Gastrocnemius medialis (tissue), 4 donors: Measurements from ENCODE around the gene S100A8. TPM values are rescaled to one million over a fixed set of nuclear protein-coding genes. Genes with fewer than 3 reads are reported as not detected.
A peak's percentile ranks its signal among the peaks of the same experiment; 100 is the strongest.

Experiments used
- ATAC-seq, 2 donors: fragments of 150-250 bp; one replicate each; pipeline ENCODE4 v1.9.1; 2016
- DNase-seq, 2 donors: peaks; one replicate each; pipeline ENCODE4 v3.0.0-alpha.2; 2019
- H3K27ac ChIP-seq, 4 donors: fragments of 200-600 bp; sonication (generic); 1 replicate in 1 of 4; 2 replicates in 3 of 4; pipeline ENCODE4 v1.5.1; 2016 to 2018; ENCODE audit warnings: mild to moderate bottlenecking in 2 of 4, moderate library complexity in 1 of 4
- H3K27me3 ChIP-seq, 3 donors: fragments of 200-600 bp; sonication (generic) in 2 of 3; 1 replicate in 1 of 3; 2 replicates in 2 of 3; pipeline versions ENCODE4 v1.5.1 to v1.6.0; 2016 to 2019; ENCODE audit warnings: mild to moderate bottlenecking in 1 of 3, moderate library complexity in 1 of 3
- H3K36me3 ChIP-seq, 2 donors: fragments of 200-600 bp; sonication (generic) in 1 of 2; one replicate each; pipeline ENCODE4 v1.5.1; 2017 to 2018
- H3K4me1 ChIP-seq, 2 donors: fragments of 200-600 bp; sonication (generic) in 1 of 2; one replicate each; pipeline ENCODE4 v1.5.1; 2016 to 2017; ENCODE audit warnings: mild to moderate bottlenecking in 2 of 2
- H3K4me3 ChIP-seq, 4 donors: fragments of 200-600 bp; sonication (generic) in 3 of 4; 1 replicate in 1 of 4; 2 replicates in 3 of 4; pipeline ENCODE4 v1.5.1; 2016 to 2019; ENCODE audit warnings: mild to moderate bottlenecking in 2 of 4
- H3K9me3 ChIP-seq, 3 donors: fragments of 200-600 bp; sonication (generic) in 2 of 3; 1 replicate in 1 of 3; 2 replicates in 2 of 3; pipeline ENCODE4 v1.5.1; 2016 to 2019
- CTCF ChIP-seq, 5 experiments: fragments of 450-650 bp in 3 of 5; fragments of 200-600 bp in 2 of 5; sonication (generic) in 2 of 5; IDR thresholded peaks in 4 of 5; conservative IDR thresholded peaks in 1 of 5; 1 replicate in 4 of 5; 2 replicates in 1 of 5; pipeline ENCODE4 v1.5.1; 2016 to 2019; ENCODE audit warnings: antibody characterized with exemption in 5 of 5, mild to moderate bottlenecking in 3 of 5, moderate library complexity in 3 of 5
- POLR2A ChIP-seq, 2 donors: fragments of 450-650 bp; IDR thresholded peaks; one replicate each; pipeline ENCODE4 v1.6.1; 2017; ENCODE audit warnings: antibody characterized with exemption in 2 of 2, mild to moderate bottlenecking in 2 of 2, moderate library complexity in 2 of 2
- in situ Hi-C, 4 donors: fragments of 200-750 bp; cut with MboI; loops; one replicate each; pipeline versions ENCODE4 v1.15.0 to v1.8.0; 2017; ENCODE audit warnings: low sequenced_read_pairs in 4 of 4
- intact Hi-C: fragments of 100-400 bp; cut with DNase I; formaldehyde crosslinking; loops from one replicate; pipeline ENCODE4 v1.15.1; 2023; ENCODE audit warnings: low total_unique reads
- total RNA-seq, 4 donors: library from RNA; depleted of rRNA; stranded (reverse); fragments of >200 nt; gene quantifications; one replicate each; pipeline versions ENCODE4 v1.1.0 to v1.2.3, GENCODE V29; 2016

Gene S100A8
- total RNA-seq, 4 donors from 2014 or later: 4.2 to 41.6 (median 12.5) TPM

- no peaks in the 10 kb centered on the region for H3K27me3 ChIP-seq
- peaks cover 5 to 23% of the 10 kb centered on the region in 2 donors for H3K4me1 ChIP-seq
- no peaks in the 10 kb centered on the region for H3K9me3 ChIP-seq
- intact Hi-C loops (no loop called here), in situ Hi-C loops (loop anchor here in 2 of 4 donors (25.0 kb wide), 2 partner anchors 375 to 650 kb away; partner anchors contain the start of gene INTS3 (in 1 of the 2))
- ATAC-seq (no peak), DNase-seq (no peak)
- no peaks in the 10 kb centered on the region for H3K36me3 ChIP-seq
- H3K4me3 ChIP-seq: no peak overlapping the region
- no peak for TF ChIP-seq POLR2A (IDR thresholded peaks at IDR 0.05)
- TF ChIP-seq CTCF (IDR thresholded peaks at IDR 0.05 in 4 of 5, conservative IDR thresholded peaks at IDR 0.05 in 1 of 5): no peak
- H3K27ac ChIP-seq: no peak overlapping the region
These were observed 28.6 kb downstream of the S100A8 start for GRCh38 chr1:153362187-153362775.

GRCh38 chr1:153361480-153362109, 29.3 kb downstream of the S100A8 start:
- ATAC-seq: no peak
- H3K4me3 ChIP-seq: no peak overlapping the region
- H3K36me3 ChIP-seq: no peaks in the 10 kb centered on the region
- H3K9me3 ChIP-seq: no peaks in the 10 kb centered on the region
- intact Hi-C loops: no loop called here
- in situ Hi-C loops: loop anchor here in 2 of 4 donors (25.0 kb wide), 2 partner anchors 376 to 651 kb away; partner anchors contain the start of gene INTS3 (in 1 of the 2)
- no peak overlapping the region for H3K27ac ChIP-seq
- H3K27me3 ChIP-seq: no peaks in the 10 kb centered on the region
- TF ChIP-seq POLR2A (IDR thresholded peaks at IDR 0.05) (no peak), CTCF (IDR thresholded peaks at IDR 0.05 in 4 of 5, conservative IDR thresholded peaks at IDR 0.05 in 1 of 5) (no peak)
- no peak for DNase-seq
- H3K4me1 ChIP-seq: peaks cover 5 to 26% of the 10 kb centered on the region in 2 donors

GRCh38 chr1:153360592-153361479, 30.0 kb downstream of the S100A8 start:
- peak overlapping the region in 1 of 4 donors; percentile 37 for H3K27ac ChIP-seq
- H3K4me3 ChIP-seq: no peak overlapping the region
- no peak for TF ChIP-seq POLR2A (IDR thresholded peaks at IDR 0.05)
- TF ChIP-seq CTCF (IDR thresholded peaks at IDR 0.05 in 4 of 5, conservative IDR thresholded peaks at IDR 0.05 in 1 of 5): no peak
- DNase-seq (no peak), ATAC-seq (no peak)
- H3K27me3 ChIP-seq: no peaks in the 10 kb centered on the region
- H3K9me3 ChIP-seq: no peaks in the 10 kb centered on the region
- intact Hi-C loops: no loop called here
- H3K4me1 ChIP-seq: peaks cover 5 to 26% of the 10 kb centered on the region in 2 donors
- no peaks in the 10 kb centered on the region for H3K36me3 ChIP-seq
- in situ Hi-C loops: loop anchor here in 2 of 4 donors (25.0 kb wide), 2 partner anchors 376 to 651 kb away; partner anchors contain the start of gene INTS3 (in 1 of the 2)

GRCh38 chr1:153360190-153360589, 30.7 kb downstream of the S100A8 start:
- in situ Hi-C loops: loop anchor here in 2 of 4 donors (25.0 kb wide), 2 partner anchors 377 to 652 kb away; partner anchors contain the start of gene INTS3 (in 1 of the 2)
- Histone ChIP-seq H3K27ac (peak overlapping the region in 1 of 4 donors; percentile 37), H3K4me1 (peaks cover 5 to 26% of the 10 kb centered on the region in 2 donors), H3K36me3 (no peaks in the 10 kb centered on the region), H3K9me3 (no peaks in the 10 kb centered on the region), H3K27me3 (no peaks in the 10 kb centered on the region), H3K4me3 (no peak overlapping the region)
- ATAC-seq (peak in 1 of 2 donors; percentile 27), DNase-seq (no peak)
- TF ChIP-seq POLR2A (IDR thresholded peaks at IDR 0.05) (no peak), CTCF (IDR thresholded peaks at IDR 0.05 in 4 of 5, conservative IDR thresholded peaks at IDR 0.05 in 1 of 5) (no peak)
- intact Hi-C loops: no loop called here
